GM21515 (cell line): ENCODE measurements around the gene NMD3.
"Not testable (repeated sequence)": the region's sequence is repeated elsewhere in the genome, so short reads cannot be mapped to it uniquely, and the experiment has no call there.

ENCODE experiments used
- ATAC-seq: cut with Tn5 transposase; IDR thresholded peaks from one replicate; pipeline ENCODE4 v1.9.1; 2021; ENCODE audit not compliant: unreplicated experiment

The NMD3 gene

GRCh38 chr3:161274691-161275298, 53.7 kb downstream of the NMD3 start:
- peak; percentile 88 for ATAC-seq

GRCh38 chr3:161275919-161276318, 54.8 kb downstream of the NMD3 start:
- no peak for ATAC-seq

DNA sequence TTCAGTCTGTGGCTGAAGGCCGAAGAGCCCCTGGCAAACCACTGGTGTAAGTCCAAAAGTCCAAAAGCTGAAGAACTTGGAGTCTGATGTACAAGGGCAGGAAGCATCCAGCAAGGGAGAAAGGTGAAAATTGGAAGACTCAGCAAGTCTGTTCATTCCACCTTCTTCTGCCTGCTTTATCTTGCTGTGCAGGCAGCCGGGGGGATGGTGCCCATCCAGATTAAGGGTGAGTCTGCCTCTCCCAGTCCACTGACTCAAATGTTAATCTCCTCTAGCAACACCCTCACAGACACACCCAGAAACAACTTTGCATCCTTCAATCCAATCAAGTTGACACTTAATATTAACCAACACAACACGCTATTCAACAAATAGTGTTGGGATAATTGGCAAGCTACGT, 61.3 kb downstream of the NMD3 start:
- not testable (repeated sequence) for ATAC-seq

DNA sequence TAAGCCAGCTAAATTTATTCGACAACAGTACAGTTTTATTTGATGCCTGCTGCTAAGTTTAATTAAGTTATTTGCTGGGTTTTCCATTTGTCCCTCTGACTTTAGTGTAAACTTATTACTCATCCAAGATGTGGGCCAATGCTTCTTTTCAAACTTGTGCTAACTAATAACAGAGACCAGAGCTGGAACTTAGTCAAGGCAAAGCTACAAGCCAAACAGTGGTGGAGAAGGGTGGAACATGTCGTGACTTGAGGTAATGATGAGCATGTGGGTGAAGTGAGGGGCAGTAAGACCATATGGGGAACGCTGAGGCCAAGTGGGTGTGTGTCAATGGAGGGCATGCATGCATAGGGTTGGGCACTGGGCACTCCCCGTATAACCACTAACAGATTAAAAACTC, 63.9 kb downstream of the NMD3 start:
- ATAC-seq, result no peak

GRCh38 chr3:161289174-161289573, 68.1 kb downstream of the NMD3 start:
- no peak for ATAC-seq

DNA sequence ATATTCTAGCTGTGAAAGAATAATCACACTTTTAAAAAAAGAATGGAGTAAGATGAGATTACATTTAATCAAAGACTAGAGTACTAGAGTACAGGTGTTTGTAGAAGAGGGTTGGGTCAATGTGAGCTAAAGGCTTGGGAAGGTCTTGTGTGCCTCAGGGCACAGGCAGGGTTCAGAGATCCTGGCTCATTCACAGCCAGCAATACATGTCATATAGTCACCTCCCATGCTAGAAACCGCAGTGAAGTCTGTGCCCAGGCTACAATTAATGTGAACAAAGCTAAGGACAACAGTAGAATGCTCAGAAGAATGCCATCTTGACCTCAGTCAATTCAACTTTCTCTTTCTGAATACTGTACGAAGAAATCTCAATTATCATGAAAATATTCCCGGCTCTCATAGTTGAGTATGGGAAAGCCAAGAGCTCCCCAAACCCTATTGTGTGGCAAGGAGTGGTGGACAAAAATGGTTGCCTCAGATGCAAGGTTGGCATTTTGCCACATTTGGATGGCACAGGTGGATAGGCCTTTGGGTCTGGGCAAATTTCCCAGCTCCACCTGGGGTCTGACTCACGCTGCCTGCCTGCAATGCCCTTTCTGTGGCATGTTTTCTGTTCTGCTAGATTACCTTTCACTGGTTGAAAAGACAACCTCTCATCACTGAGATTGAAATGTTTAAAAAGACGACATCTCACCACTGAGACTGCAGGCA, 70.2 kb downstream of the NMD3 start:
- ATAC-seq, result no peak

DNA sequence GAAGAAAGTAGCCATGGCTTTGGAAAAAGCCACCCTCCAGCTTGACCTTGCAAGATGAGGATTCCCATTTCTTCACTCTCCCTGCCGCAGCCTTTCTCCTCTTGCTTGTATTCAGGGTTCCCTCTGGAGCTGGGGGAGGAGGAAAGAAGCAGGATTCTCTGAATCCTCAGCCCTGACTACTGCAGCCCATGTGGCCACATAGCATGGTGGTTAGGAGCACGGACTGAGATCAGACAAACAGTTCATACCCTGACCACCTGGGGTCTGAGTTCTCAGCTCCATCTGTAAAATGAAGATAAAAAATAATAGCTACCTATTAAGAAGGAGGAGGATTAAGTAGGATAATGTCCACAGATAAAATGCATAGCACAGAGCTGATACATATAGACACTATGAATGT, 72.3 kb downstream of the NMD3 start:
- no peak for ATAC-seq

GRCh38 chr3:161295325-161295724, 74.2 kb downstream of the NMD3 start:
- ATAC-seq, result no peak

- ATAC-seq, result no peak
These were observed 75.7 kb downstream of the NMD3 start for GRCh38 chr3:161296814-161297213.
